Measurements from ENCODE around the gene USP7.
"Not testable (repeated sequence)": the region's sequence is repeated elsewhere in the genome, so short reads cannot be mapped to it uniquely, and the experiment has no call there.

USP7 gene

GRCh38 chr16:8850279-8850885, 113.3 kb downstream of the USP7 start:
- no peak for DNase-seq (ENCODE audit: low spot score)
- Mint-ChIP-seq H3K27me3 (ENCODE audit: low read depth) (no peaks in the 10 kb centered on the region), H3K9me3 (no peaks in the 10 kb centered on the region), H3K36me3 (ENCODE audit: low read depth) (peaks cover 45% of the 10 kb centered on the region), H3K4me1 (ENCODE audit: low read depth) (peaks cover 24% of the 10 kb centered on the region), H3K4me3 (peak overlapping the region; percentile 41), H3K27ac (peak overlapping the region; percentile 77)

GRCh38 chr16:8849411-8850011, 114.2 kb downstream of the USP7 start:
- DNase-seq (ENCODE audit: low spot score) = no peak
- Mint-ChIP-seq H3K4me3 (no peak overlapping the region), H3K36me3 (ENCODE audit: low read depth) (peaks cover 42% of the 10 kb centered on the region), H3K9me3 (no peaks in the 10 kb centered on the region), H3K27ac (peak overlapping the region; percentile 31), H3K4me1 (ENCODE audit: low read depth) (peaks cover 21% of the 10 kb centered on the region), H3K27me3 (ENCODE audit: low read depth) (no peaks in the 10 kb centered on the region)

- Mint-ChIP-seq H3K36me3 (ENCODE audit: low read depth) (peaks cover 37% of the 10 kb centered on the region), H3K4me3 (no peak overlapping the region), H3K27ac (no peak overlapping the region), H3K9me3 (no peaks in the 10 kb centered on the region), H3K27me3 (ENCODE audit: low read depth) (no peaks in the 10 kb centered on the region), H3K4me1 (ENCODE audit: low read depth) (peaks cover 21% of the 10 kb centered on the region)
- DNase-seq (ENCODE audit: low spot score) = no peak
These were observed 114.7 kb downstream of the USP7 start for GRCh38 chr16:8848939-8849391.

DNA sequence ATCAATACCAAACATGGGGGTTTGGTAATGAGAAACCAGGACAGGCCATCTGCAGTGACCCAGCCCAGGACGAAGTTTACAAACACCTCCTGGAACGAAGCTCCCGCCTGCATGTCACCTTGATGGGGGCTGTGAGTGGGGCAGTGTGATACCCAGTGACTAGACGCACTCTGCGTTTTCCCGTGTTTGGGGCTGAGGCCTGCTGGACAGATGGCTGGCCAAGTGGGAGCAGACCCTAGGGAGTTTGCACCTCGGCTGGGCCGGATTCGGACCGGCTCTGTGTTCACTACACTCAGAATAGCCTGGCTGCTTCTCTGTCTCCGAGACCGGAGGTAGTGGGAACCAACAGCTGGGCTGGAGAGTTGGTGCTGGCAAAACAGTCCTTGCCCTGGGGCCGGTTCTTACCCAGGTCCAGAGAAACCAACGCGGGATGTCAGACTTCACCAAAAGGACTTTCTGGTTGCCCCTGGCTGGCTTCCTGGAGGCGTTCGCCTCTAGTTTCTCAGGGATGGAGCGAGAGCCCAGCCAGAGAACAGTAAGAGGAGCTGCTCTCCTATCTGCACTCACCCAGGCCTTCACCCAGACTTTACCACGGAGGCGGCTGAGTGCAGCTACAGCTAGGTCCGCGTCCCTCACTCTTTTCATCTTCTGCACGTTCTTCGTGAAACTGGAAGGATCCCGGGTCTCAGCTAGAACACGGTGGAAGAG, 115.3 kb downstream of the USP7 start:
- H3K9me3 Mint-ChIP-seq = no peaks in the 10 kb centered on the region
- no peak for DNase-seq (ENCODE audit: low spot score)
- no peak overlapping the region for H3K4me3 Mint-ChIP-seq
- no peaks in the 10 kb centered on the region for H3K27me3 Mint-ChIP-seq (ENCODE audit: low read depth)
- H3K36me3 Mint-ChIP-seq (ENCODE audit: low read depth) = peaks cover 37% of the 10 kb centered on the region
- H3K4me1 Mint-ChIP-seq (ENCODE audit: low read depth) = peaks cover 18% of the 10 kb centered on the region
- no peak overlapping the region for H3K27ac Mint-ChIP-seq

- peaks cover 31% of the 10 kb centered on the region for H3K36me3 Mint-ChIP-seq (ENCODE audit: low read depth)
- no peak overlapping the region for H3K4me3 Mint-ChIP-seq
- no peak overlapping the region for H3K27ac Mint-ChIP-seq
- H3K4me1 Mint-ChIP-seq (ENCODE audit: low read depth) = peaks cover 16% of the 10 kb centered on the region
- DNase-seq (ENCODE audit: low spot score) = no peak
- H3K27me3 Mint-ChIP-seq (ENCODE audit: low read depth) = no peaks in the 10 kb centered on the region
- no peaks in the 10 kb centered on the region for H3K9me3 Mint-ChIP-seq
These were observed 116.1 kb downstream of the USP7 start for GRCh38 chr16:8847623-8848022.

DNA sequence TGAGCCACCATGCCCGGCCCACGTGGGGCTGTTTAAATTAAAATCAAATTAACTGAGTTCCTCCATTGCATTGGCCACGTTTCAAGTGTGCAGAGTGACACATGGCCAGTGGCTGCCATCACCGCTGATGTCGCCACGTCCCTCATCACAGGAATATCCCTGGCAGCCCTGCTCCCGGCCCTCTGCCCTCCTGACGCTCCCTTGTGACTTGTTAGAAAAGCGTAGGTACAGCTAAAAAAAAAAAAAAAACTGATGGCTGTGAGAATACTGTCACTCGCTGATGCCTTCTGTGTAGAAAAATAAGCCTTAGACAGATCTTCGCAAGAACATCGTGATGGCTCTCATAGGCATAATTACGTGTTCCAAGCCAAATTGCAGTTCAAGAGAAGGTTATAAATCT, 116.6 kb downstream of the USP7 start:
- Mint-ChIP-seq H3K27me3 (ENCODE audit: low read depth) (no peaks in the 10 kb centered on the region), H3K4me3 (no peak overlapping the region), H3K27ac (no peak overlapping the region), H3K9me3 (no peaks in the 10 kb centered on the region), H3K4me1 (ENCODE audit: low read depth) (peaks cover 16% of the 10 kb centered on the region), H3K36me3 (ENCODE audit: low read depth) (peaks cover 30% of the 10 kb centered on the region)
- DNase-seq (ENCODE audit: low spot score) = no peak

- DNase-seq (ENCODE audit: low spot score) = no peak
- no peaks in the 10 kb centered on the region for H3K9me3 Mint-ChIP-seq
- peaks cover 13% of the 10 kb centered on the region for H3K4me1 Mint-ChIP-seq (ENCODE audit: low read depth)
- peaks cover 26% of the 10 kb centered on the region for H3K36me3 Mint-ChIP-seq (ENCODE audit: low read depth)
- H3K4me3 Mint-ChIP-seq = no peak overlapping the region
- H3K27me3 Mint-ChIP-seq (ENCODE audit: low read depth) = no peaks in the 10 kb centered on the region
- H3K27ac Mint-ChIP-seq = peak overlapping the region; percentile 5
These were observed 117.2 kb downstream of the USP7 start for GRCh38 chr16:8846401-8846932.

- Mint-ChIP-seq H3K4me1 (ENCODE audit: low read depth) (peaks cover 10% of the 10 kb centered on the region), H3K27ac (no peak overlapping the region), H3K36me3 (ENCODE audit: low read depth) (peaks cover 22% of the 10 kb centered on the region), H3K9me3 (no peaks in the 10 kb centered on the region), H3K27me3 (ENCODE audit: low read depth) (no peaks in the 10 kb centered on the region), H3K4me3 (no peak overlapping the region)
- DNase-seq (ENCODE audit: low spot score) = no peak
These were observed 117.9 kb downstream of the USP7 start for GRCh38 chr16:8845699-8846298.

- DNase-seq (ENCODE audit: low spot score); H3K9me3 Mint-ChIP-seq; H3K4me3 Mint-ChIP-seq; H3K27me3 Mint-ChIP-seq (ENCODE audit: low read depth); H3K36me3 Mint-ChIP-seq (ENCODE audit: low read depth); H3K27ac Mint-ChIP-seq; H3K4me1 Mint-ChIP-seq (ENCODE audit: low read depth): not testable (repeated sequence)
These were observed 120.4 kb downstream of the USP7 start for GRCh38 chr16:8843296-8843695.
